22Rv1 (cell line): ENCODE results near the gene SASH1.

Source experiments
- ZFX ChIP-seq: fragments of 450-650 bp; IDR thresholded peaks from 2 replicates; pipeline ENCODE4 v1.6.1; 2017; ENCODE audit warnings: antibody characterized with exemption, borderline replicate concordance
- TF ChIP-seq, protein P1 (sequence below): fragments of 450-650 bp; IDR thresholded peaks from 2 replicates; pipeline ENCODE4 v1.5.1; 2017; ENCODE audit warnings: mild to moderate bottlenecking

DNA sequence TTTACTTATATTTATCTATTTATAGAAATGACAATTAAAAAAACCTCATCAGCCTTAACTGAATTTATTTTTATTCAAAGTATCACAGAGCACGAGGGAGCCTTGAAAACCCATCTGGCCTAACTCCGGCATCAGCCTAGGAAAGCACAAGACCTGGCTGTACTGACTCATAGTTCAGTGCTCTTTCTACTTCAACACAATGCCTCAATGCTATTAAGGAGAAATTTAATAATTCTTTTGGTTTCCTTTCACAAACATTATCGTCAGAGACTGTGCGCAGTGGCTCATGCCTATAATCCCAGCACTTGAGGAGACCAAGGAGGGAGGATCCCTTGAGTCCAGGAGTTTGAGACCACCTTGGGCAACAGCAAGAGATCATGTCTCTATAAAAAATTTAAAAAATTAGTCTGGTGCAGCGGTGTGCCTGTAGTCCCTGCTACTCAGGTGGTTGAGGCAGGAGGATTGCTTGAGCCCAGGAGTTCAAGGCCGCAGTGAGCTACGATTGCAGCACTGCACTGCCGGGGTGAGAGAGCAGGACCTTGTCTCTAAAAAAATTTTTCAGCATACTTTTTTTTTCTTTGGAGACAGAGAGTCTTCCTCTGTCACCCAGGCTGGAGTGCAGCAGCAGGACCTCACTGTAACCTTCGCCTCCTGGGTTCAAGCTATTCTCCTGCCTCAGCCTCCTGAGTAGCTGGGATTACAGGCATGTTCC is 1.9 kb upstream of the SASH1 start:
- TF ChIP-seq, protein P1, sequence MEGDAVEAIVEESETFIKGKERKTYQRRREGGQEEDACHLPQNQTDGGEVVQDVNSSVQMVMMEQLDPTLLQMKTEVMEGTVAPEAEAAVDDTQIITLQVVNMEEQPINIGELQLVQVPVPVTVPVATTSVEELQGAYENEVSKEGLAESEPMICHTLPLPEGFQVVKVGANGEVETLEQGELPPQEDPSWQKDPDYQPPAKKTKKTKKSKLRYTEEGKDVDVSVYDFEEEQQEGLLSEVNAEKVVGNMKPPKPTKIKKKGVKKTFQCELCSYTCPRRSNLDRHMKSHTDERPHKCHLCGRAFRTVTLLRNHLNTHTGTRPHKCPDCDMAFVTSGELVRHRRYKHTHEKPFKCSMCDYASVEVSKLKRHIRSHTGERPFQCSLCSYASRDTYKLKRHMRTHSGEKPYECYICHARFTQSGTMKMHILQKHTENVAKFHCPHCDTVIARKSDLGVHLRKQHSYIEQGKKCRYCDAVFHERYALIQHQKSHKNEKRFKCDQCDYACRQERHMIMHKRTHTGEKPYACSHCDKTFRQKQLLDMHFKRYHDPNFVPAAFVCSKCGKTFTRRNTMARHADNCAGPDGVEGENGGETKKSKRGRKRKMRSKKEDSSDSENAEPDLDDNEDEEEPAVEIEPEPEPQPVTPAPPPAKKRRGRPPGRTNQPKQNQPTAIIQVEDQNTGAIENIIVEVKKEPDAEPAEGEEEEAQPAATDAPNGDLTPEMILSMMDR = no peak
- no peak for TF ChIP-seq ZFX
